B cell (primary cell): ENCODE results near the gene ZSCAN9. TPM values are rescaled to one million over a fixed set of nuclear protein-coding genes. Genes with fewer than 3 reads are reported as not detected.

Experiments used
- ATAC-seq: fragments of 200-7000 bp; cut with Tn5 transposase; one replicate; pipeline ENCODE4 v1.10.0; 2021; ENCODE audit warnings: low read depth, mild to moderate bottlenecking, moderate number of reproducible peaks, moderate library complexity
- CTCF ChIA-PET: fragments of 350-600 bp; sonication (Branson Sonifier 250); formaldehyde crosslinking; loops from one replicate; lab custom pipeline; 2021; ENCODE audit warnings: antibody characterized with exemption, inconsistent platforms; lab: Charles Lee
- POLR2A ChIA-PET: fragments of 350-600 bp; sonication (Branson Sonifier 250); formaldehyde crosslinking; loops from one replicate; lab custom pipeline; 2021; ENCODE audit warnings: antibody characterized with exemption; lab: Charles Lee
- DNase-seq: peaks from one replicate; pipeline ENCODE4 v3.0.0; 2013
- H2AFZ ChIP-seq: 2 replicates; pipeline ENCODE4 v1.6.1; 2012; ENCODE audit warnings: mild to moderate bottlenecking, low read depth, low read length; ENCODE audit not compliant: insufficient read depth, poor library complexity, severe bottlenecking
- H3K27ac ChIP-seq, 2 donors: 1 replicate in 1 of 2; 2 replicates in 1 of 2; pipeline ENCODE4 v1.5.1; 2012 to 2013; ENCODE audit warnings: low read length in 2 of 2, mild to moderate bottlenecking in 2 of 2, moderate library complexity in 1 of 2
- H3K27me3 ChIP-seq, 4 experiments: fragments of 200-600 bp in 1 of 4; sonication (generic) in 1 of 4; replicated peaks in 1 of 4; 1 replicate in 2 of 4; 2 replicates in 2 of 4; pipeline versions ENCODE4 v1.6.1 to v1.7.0; 2013 to 2016; ENCODE audit warnings: low read length in 3 of 4, mild to moderate bottlenecking in 2 of 4, mixed read lengths in 1 of 4, moderate library complexity in 1 of 4; ENCODE audit not compliant: insufficient read depth in 4 of 4, control insufficient read depth in 3 of 4; ENCODE audit errors: control extremely low read depth in 1 of 4
- H3K36me3 ChIP-seq, 2 experiments: replicated peaks in 1 of 2; 1 replicate in 1 of 2; 2 replicates in 1 of 2; pipeline versions ENCODE4 v1.6.1 to v1.7.1; 2013; ENCODE audit warnings: low read length in 1 of 2; ENCODE audit not compliant: insufficient read depth in 2 of 2, control insufficient read depth in 1 of 2; ENCODE audit errors: control extremely low read depth in 1 of 2, extremely low read depth in 1 of 2
- H3K4me1 ChIP-seq, 2 donors: fragments of 200-600 bp in 1 of 2; sonication (generic) in 1 of 2; 1 replicate in 1 of 2; 2 replicates in 1 of 2; pipeline versions ENCODE4 v1.5.1 to v1.6.1; 2013 to 2017; ENCODE audit warnings: low read length in 2 of 2; ENCODE audit not compliant: control insufficient read depth in 2 of 2, insufficient read depth in 2 of 2
- H3K4me2 ChIP-seq: replicated peaks from 2 replicates; pipeline ENCODE3; 2012; ENCODE audit warnings: mild to moderate bottlenecking, low read depth, low read length; ENCODE audit not compliant: poor library complexity, severe bottlenecking
- H3K4me3 ChIP-seq, 5 experiments: fragments of 200-600 bp in 1 of 5; sonication (generic) in 1 of 5; 1 replicate in 3 of 5; 2 replicates in 2 of 5; pipeline versions ENCODE4 v1.5.1 to v1.7.0; 2011 to 2016; ENCODE audit warnings: low read length in 4 of 5, mild to moderate bottlenecking in 4 of 5, low read depth in 2 of 5, control low read depth in 1 of 5, moderate library complexity in 1 of 5; ENCODE audit not compliant: insufficient read depth in 1 of 5; ENCODE audit errors: control extremely low read depth in 1 of 5, extremely low read depth in 1 of 5
- H3K79me2 ChIP-seq: fragments of 200-600 bp; sonication (generic); one replicate; pipeline ENCODE4 v1.6.0; 2016; ENCODE audit warnings: low read length; ENCODE audit not compliant: control insufficient read depth, insufficient read depth
- H3K9ac ChIP-seq: fragments of 200-600 bp; sonication (generic); 2 replicates; pipeline ENCODE4 v1.6.1; 2017; ENCODE audit warnings: mild to moderate bottlenecking, low read length, moderate library complexity
- H3K9me3 ChIP-seq, 3 donors: one replicate each; pipeline versions ENCODE4 v1.6.1 to v1.7.1; 2013; ENCODE audit warnings: low read length in 2 of 3; ENCODE audit not compliant: control insufficient read depth in 2 of 3, insufficient read depth in 1 of 3; ENCODE audit errors: control extremely low read depth in 1 of 3
- H4K20me1 ChIP-seq: 2 replicates; pipeline ENCODE4 v1.6.0; 2012; ENCODE audit warnings: mild to moderate bottlenecking, low read length; ENCODE audit not compliant: insufficient read depth, control insufficient read depth, poor library complexity, severe bottlenecking
- H3K27ac Mint-ChIP-seq: one replicate; pipeline ENCODE4 v1.8.0; 2021; ENCODE audit warnings: mixed read lengths
- H3K27me3 Mint-ChIP-seq: one replicate; pipeline ENCODE4 v1.8.0; 2021; ENCODE audit warnings: mixed read lengths
- H3K4me1 Mint-ChIP-seq: one replicate; pipeline ENCODE4 v1.8.0; 2021; ENCODE audit warnings: mixed read lengths
- H3K4me3 Mint-ChIP-seq: one replicate; pipeline ENCODE4 v1.8.0; 2021; ENCODE audit warnings: mixed read lengths
- H3K9me3 Mint-ChIP-seq: one replicate; pipeline ENCODE4 v1.8.0; 2022; ENCODE audit warnings: mixed read lengths; ENCODE audit not compliant: insufficient read depth
- EZH2 ChIP-seq: IDR thresholded peaks from 2 replicates; pipeline ENCODE4 v1.6.1; 2012; ENCODE audit warnings: borderline replicate concordance, low read depth, mild to moderate bottlenecking, moderate library complexity, low read length; ENCODE audit not compliant: insufficient read depth, poor library complexity, severe bottlenecking
- WGBS: methylation state at CpG from one replicate; pipeline ENCODE4 v1.1.5; 2013; ENCODE audit warnings: missing lambda C conversion rate; ENCODE audit not compliant: insufficient coverage; 5-methylcytosine and 5-hydroxymethylcytosine counted together
- intact Hi-C: fragments of 100-400 bp; cut with micrococcal nuclease; formaldehyde crosslinking; loops from one replicate; pipeline ENCODE4 v1.10.0; 2022
- polyA plus RNA-seq: library from polyadenylated mRNA; depleted of rRNA; stranded (reverse); fragments of >200 nt; gene quantifications from 2 replicates; pipeline ENCODE4 v1.2.3, GENCODE V29; 2012
- total RNA-seq, 2 donors: library from RNA; stranded (reverse); fragments of 120-200 nt in 1 of 2; gene quantifications; 1 replicate in 1 of 2; 2 replicates in 1 of 2; pipeline versions ENCODE4 v1.2.3 to v1.2.4, GENCODE V29; 2013 to 2022
- TF ChIP-seq, protein P1 (sequence below): fragments of 200-600 bp; IDR thresholded peaks from one replicate; pipeline ENCODE4 v1.8.0; 2022; ENCODE audit warnings: antibody characterized with exemption, mild to moderate bottlenecking

ZSCAN9 gene
- total and polyA plus RNA-seq, 2 donors (not counting 1 experiment from before 2014, with no cell fraction given): 14.7 to 29.8 TPM

DNA sequence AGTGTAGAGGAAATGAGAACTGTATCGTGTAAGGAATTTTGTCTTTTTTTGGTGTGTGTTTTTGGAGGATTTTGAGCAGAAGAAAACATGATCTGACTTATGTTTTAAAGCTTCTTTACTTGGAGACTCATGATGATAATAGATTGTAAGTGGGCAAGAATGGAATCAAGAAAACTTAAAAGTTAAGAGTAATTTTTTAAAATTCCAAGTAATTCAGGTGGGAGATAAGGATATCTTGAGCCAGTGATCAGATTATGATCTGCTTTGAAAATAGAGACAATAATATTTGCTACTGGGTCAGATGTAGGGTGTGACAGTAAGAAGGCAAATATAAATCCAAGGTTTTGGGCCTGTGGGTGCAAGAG is 42.6 kb downstream of the ZSCAN9 start:
- H2AFZ ChIP-seq: peak overlapping the region; percentile 94
- H3K9ac ChIP-seq: peak overlapping the region; percentile 89
- Mint-ChIP-seq H3K27me3 (no peaks in the 10 kb centered on the region), H3K9me3 (no peaks in the 10 kb centered on the region), H3K4me3 (no peak overlapping the region), H3K4me1 (peaks cover 10% of the 10 kb centered on the region), H3K27ac (no peak overlapping the region)
- DNase-seq: no peak
- peaks cover 24% of the 10 kb centered on the region for H3K79me2 ChIP-seq
- H3K9me3 ChIP-seq: no peaks in the 10 kb centered on the region
- H4K20me1 ChIP-seq: no peaks in the 10 kb centered on the region
- ChIA-PET POLR2A (interaction anchor here (0.7 to 2.1 kb wide), 5 partner anchors 15 to 163 kb away, joined by 3 to 12 read pairs (median 6); partner anchors contain the start of genes ZKSCAN4, ZKSCAN8, ZSCAN12 and ZSCAN31), CTCF (interaction anchor here (1.0 to 3.0 kb wide), 5 partner anchors 13 to 88 kb away, joined by 3 to 24 read pairs (median 9); partner anchors contain the start of genes PGBD1, ZKSCAN3 and ZKSCAN4)
- peaks cover 10 to 18% of the 10 kb centered on the region in 2 donors for H3K4me1 ChIP-seq
- H3K27ac ChIP-seq: peak overlapping the region in 1 of 2 donors; percentile 77
- no peaks in the 10 kb centered on the region for H3K27me3 ChIP-seq
- H3K4me2 ChIP-seq: peak overlapping the region; percentile 84
- WGBS: 13% methylated on average over 1 of the region's 1 CpG
- peaks cover 0 to 12% of the 10 kb centered on the region in 2 experiments for H3K36me3 ChIP-seq
- TF ChIP-seq, protein P1, sequence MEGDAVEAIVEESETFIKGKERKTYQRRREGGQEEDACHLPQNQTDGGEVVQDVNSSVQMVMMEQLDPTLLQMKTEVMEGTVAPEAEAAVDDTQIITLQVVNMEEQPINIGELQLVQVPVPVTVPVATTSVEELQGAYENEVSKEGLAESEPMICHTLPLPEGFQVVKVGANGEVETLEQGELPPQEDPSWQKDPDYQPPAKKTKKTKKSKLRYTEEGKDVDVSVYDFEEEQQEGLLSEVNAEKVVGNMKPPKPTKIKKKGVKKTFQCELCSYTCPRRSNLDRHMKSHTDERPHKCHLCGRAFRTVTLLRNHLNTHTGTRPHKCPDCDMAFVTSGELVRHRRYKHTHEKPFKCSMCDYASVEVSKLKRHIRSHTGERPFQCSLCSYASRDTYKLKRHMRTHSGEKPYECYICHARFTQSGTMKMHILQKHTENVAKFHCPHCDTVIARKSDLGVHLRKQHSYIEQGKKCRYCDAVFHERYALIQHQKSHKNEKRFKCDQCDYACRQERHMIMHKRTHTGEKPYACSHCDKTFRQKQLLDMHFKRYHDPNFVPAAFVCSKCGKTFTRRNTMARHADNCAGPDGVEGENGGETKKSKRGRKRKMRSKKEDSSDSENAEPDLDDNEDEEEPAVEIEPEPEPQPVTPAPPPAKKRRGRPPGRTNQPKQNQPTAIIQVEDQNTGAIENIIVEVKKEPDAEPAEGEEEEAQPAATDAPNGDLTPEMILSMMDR: no peak
- TF ChIP-seq EZH2: no peak
- H3K4me3 ChIP-seq: peak overlapping the region; percentile 62 to 100 (median 72)
- no peak for ATAC-seq
- intact Hi-C loops: loop anchor here (1.0 to 5.0 kb wide), 10 partner anchors 15 to 880 kb away; partner anchors contain the start of genes ZKSCAN3, ZKSCAN4, ZNF165 and ZNF391

DNA sequence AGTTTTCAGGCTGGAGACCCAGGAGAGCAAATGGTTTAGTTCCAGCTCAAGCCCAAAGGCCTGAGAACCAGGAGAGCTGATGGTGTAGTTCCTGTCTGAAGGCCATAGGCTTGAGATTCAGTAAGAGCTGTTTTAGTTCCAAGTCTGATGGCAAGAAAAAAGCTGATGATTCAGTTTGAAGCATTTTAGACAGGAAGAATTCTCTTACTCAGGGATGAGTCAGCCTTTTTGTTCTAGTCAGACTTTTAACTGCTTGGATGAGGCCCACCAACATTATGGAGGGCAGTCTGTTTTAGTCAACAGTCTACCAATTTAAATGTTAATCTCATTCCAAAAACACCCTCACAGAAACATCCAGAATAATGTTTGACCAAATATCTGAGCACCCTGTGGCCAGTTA is 44.4 kb downstream of the ZSCAN9 start:
- no peak overlapping the region for H3K4me3 ChIP-seq
- H3K27me3 ChIP-seq: no peaks in the 10 kb centered on the region
- peaks cover 4 to 28% of the 10 kb centered on the region in 2 experiments for H3K36me3 ChIP-seq
- ATAC-seq: no peak
- intact Hi-C loops: loop anchor here (5.0 kb wide), 2 partner anchors 147 to 882 kb away; partner anchors contain the start of genes ZNF391 and ZSCAN16
- H3K27ac Mint-ChIP-seq: no peak overlapping the region
- H4K20me1 ChIP-seq: no peaks in the 10 kb centered on the region
- H3K4me1 ChIP-seq: peaks cover 10 to 18% of the 10 kb centered on the region in 2 donors
- H3K27ac ChIP-seq: no peak overlapping the region
- no peak overlapping the region for H3K9ac ChIP-seq
- H2AFZ ChIP-seq: no peak overlapping the region
- H3K79me2 ChIP-seq: peaks cover 24% of the 10 kb centered on the region
- H3K27me3 Mint-ChIP-seq: no peaks in the 10 kb centered on the region
- ChIA-PET CTCF (no interaction called here), POLR2A (no interaction called here)
- H3K4me2 ChIP-seq: no peak overlapping the region
- DNase-seq: no peak
- no peak for TF ChIP-seq EZH2
- TF ChIP-seq, protein P1: no peak
- no peaks in the 10 kb centered on the region for H3K9me3 ChIP-seq
- no peak overlapping the region for H3K4me3 Mint-ChIP-seq
- H3K4me1 Mint-ChIP-seq: peaks cover 10% of the 10 kb centered on the region
- H3K9me3 Mint-ChIP-seq: no peaks in the 10 kb centered on the region
